GM18868 (cell line): ENCODE results near the gene MRPL58.
A peak's percentile ranks its signal among the peaks of the same experiment; 100 is the strongest.
"Not testable (repeated sequence)": the region's sequence is repeated elsewhere in the genome, so short reads cannot be mapped to it uniquely, and the experiment has no call there.

Source experiments
- ATAC-seq: cut with Tn5 transposase; IDR thresholded peaks from one replicate; pipeline ENCODE4 v1.9.1; 2021; ENCODE audit warnings: mild to moderate bottlenecking, moderate library complexity; ENCODE audit not compliant: unreplicated experiment

MRPL58 gene

DNA sequence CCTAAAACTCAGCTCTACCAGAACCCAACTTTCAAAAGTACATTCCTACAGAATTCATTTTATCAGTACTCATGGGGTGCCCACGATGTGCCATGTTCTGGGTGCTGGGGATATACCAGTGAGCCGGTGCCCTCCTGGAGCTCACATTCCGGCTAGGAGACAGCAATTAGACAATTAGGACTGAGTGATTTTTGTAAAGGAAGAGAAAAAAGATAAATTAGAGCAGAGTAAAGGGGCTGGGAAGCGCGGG lies 449 bp upstream of the MRPL58 start:
- ATAC-seq: no peak

DNA sequence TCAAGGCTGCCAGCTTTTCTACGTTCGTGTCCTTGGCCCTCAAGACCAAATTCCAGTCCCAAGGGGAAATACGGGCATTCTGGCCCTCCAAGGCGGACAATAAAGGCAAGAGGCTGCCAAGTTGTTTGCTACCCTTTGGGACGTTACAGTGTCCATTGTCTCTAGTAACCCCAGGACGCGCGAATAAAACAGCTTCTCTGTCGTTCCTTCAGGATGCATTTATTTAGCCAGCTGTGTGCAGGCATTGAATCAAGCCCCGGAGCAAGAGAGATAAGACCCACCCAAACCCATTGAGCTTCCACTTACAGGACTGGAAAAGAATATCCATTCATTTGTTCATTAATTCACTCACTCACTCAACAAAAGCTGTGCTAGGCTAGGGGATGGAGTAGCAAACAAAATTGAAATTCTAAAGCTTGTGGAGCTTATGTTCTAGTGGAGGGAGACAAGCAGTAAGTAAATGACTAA lies 656 bp downstream of the MRPL58 start:
- no peak for ATAC-seq

DNA sequence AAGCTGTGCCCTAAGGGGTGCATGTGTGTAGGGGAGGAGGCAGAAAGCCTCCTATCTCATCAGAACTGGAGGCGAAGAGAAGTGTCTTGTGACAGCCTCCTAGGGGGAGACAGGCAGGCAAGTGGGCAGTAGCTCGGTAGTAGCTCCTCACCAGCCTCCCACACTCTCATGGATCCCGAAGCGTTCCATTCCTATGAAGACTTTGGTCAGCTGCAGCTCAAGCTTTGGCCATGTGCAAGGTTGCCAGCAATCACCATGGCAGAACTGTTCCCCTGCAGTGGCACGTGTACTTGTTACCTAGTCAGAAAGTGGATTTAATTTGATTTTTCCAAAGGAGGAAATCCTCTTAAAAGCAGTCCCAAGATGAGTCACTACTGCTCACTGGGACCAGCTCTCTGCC lies 6.7 kb downstream of the MRPL58 start:
- ATAC-seq: no peak

- ATAC-seq: no peak
These were observed 7.2 kb downstream of the MRPL58 start for GRCh38 chr17:75019710-75020109.

DNA sequence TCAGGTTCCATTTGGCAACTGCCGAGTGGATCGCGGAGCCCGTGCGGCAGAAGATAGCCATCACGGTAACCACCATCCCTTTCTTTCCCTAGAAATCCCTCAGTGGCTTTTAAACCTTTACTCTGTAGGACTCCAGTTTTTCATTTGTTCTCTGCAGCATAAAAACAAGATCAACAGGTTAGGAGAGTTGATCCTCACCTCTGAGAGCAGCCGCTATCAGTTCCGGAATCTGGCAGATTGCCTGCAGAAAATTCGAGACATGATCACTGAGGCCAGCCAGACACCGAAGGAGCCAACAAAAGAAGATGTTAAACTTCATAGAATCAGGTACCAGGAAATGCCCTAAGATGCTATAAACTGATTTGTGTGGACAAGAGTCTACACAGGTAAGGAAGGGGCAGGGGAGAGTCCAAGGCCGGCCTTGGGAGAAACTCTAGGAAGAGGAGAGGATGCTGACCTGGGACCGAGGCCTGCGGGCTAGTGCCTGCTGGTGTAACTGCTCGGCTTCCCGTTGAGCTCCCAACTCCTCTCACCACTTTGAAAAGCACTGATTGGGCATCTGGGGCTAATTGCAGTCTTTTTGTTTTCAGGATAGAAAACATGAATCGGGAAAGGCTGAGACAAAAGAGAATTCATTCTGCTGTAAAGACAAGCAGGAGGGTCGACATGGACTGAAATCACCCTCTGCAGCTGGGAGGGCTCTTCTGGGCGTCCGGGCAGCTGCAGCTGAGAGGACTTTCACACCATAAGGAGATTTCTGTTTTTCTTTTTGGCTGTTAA lies 8.1 kb downstream of the MRPL58 start:
- ATAC-seq: no peak

DNA sequence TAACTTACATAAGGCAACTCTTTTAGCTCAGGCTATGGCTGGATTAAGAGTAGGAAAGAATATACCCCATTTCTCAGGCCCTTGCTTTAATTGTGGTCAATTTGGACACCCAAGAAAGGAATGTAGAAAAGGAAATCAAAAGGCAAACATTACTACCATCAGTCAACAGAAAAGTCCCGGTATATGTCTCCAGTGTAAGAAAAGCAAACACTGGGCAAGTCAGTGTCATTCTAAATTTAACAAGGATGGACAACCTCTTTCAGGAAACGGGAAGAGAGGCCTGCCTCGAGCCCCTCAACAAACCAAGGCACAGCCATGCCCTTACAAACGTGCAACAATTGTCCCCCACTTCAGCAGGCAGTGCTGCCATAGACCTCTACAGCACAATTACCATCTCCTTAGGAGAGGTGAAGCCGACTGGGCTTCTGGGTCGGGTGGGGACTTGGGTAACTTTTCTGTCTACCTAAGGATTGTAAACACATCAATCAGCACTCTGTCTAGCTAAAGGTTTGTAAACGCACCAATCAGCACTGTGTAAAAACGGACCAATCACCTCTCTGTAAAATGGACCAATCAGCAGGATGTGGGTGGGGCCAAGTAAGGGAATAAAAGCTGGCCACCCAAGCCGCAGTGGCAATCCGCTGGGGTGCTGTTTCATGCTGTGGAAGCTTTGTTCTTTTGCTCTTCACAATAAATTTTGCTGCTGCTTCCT lies 12.4 kb downstream of the MRPL58 start:
- no peak for ATAC-seq

GRCh38 chr17:75025398-75025734 lies 12.9 kb downstream of the MRPL58 start:
- ATAC-seq: not testable (repeated sequence)

DNA sequence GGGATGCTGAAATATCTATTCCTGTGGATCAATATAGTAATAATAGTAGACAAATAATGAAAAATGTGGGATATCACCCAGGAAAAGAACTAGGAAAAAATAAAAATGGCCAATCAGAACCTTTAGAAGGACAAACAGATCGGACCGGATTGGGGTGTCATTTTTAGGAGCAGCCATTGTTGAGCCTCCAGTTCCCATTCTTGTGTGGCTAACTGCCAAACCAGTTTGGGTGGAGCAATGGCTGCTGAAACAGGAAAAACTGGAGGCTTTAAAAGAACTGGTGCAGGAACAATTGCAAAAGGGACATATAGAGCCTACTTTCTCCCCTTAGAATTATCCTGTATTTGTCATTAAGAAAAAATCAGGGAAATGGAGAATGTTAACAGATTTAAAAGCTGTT lies 14.2 kb downstream of the MRPL58 start:
- not testable (repeated sequence) for ATAC-seq

DNA sequence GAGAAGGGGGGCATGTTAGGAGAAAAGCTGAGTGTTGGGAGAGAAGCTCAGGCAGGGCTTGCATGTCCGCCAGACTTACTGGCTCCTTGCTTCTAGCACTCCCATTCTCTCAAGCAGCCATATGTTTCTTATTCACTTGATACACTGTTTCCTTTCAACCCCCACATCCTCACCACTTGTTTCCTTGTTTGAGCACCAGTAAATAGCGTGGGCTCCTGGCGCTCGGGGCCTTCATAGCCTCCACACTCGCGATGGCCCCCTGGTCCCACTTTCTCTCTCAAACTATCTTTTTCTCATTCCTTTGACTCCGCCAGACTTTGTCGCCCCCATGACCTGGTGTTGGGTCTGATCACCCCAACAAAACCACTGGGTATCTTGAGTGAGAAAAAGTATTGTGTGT lies 17.7 kb downstream of the MRPL58 start:
- ATAC-seq: no peak

DNA sequence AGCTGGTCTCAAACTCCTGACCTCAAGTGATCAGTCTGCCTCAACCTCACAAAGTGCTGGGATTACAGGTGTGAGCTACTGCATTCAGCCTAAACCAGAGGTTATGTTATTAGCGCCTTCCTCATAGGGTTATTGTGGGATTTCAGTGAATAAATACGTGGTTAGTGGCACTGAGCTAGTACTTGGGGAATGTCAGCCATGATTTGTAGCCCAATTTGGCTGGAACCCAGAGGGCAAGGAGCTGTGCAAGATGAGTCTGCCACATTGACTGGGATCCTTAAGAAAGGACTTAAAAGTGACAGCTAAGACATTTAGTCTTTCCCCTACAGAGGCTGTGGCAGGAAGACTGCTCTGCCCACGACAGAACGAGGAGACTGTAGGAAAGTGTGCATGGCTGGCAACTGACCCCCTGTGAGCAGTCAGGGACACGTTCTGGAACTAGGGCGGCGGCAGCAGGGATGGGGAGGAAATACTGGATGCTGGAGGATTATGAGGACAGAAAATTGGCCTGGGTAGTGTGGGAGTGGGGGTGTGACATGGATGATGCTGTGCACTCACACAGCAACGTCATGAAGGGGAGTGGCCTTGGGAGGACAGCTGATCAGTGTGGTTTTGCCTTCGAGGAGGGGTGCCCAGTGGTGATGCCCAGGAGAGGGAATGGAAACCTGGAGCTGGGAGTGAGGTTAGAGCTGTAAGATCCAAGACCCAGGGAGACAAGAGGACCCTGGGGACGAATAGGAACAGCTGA lies 19.7 kb downstream of the MRPL58 start:
- ATAC-seq: no peak

DNA sequence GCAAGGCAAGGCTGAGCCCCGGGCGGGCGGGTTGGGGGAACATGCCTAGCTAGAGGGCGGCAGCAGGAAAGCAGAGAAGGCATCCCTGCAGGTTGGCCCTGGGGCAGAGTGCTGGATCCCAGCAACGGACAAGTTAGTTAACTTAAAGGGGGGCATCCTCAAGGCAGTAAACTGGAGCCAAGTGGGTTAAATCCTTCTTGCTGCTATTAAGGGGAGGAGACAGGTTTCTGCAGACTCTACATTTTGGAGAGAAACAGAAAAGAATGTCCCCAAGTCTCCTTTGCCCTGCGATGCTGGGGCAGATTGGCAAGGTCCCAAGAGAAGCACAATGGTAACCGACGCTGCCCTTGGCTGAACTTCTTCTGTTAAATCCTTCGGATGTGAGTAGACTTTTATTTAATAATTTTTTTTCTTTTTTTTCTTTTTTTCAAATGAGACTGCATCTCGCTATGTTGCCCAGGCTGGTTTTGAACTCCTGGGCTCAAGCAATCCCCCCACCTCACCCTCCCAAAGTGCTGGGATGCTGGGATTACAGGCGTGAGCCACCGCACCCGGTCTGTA lies 20.3 kb downstream of the MRPL58 start:
- no peak for ATAC-seq

DNA sequence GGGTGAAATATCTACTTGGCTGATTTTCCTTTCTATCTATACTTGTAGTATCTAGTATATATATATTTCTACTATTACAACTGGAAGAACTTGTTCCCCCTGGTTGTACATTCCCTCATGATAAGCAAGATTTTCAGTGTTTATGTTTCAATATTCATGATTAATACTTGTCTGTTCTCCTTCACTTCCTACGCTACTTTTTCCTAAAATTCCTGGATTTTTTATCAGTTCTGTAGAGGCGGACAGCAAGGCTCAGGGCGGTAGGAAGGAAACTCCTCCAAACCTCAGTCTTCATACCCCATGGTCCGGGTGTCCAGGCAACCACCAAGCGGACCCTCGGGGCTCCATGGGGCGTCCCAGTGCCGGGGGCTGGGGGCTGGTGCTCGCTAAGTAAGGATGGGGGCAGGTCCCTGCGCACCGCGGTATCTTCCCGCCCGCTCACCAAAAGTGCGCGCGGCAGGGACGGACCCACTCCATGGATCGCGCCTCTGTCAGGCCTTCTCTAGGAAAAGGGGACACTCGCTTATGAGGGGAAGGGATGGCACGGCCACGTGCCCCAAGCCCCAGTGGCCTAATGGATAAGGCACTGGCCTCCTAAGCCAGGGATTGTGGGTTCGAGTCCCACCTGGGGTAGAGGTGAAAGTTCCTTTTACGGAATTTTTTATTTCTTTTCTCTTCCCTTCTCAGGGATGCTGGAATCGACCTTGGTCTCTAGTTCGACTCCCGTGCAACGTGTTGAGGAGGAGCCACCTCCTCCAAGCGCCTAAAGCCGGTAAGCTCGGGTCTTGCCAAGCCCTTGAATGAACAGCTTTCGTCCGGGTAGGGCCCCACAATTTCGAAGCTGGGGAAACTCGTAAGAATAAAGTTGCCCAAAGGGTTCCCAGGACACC lies 21.1 kb downstream of the MRPL58 start:
- peak; percentile 43 for ATAC-seq

DNA sequence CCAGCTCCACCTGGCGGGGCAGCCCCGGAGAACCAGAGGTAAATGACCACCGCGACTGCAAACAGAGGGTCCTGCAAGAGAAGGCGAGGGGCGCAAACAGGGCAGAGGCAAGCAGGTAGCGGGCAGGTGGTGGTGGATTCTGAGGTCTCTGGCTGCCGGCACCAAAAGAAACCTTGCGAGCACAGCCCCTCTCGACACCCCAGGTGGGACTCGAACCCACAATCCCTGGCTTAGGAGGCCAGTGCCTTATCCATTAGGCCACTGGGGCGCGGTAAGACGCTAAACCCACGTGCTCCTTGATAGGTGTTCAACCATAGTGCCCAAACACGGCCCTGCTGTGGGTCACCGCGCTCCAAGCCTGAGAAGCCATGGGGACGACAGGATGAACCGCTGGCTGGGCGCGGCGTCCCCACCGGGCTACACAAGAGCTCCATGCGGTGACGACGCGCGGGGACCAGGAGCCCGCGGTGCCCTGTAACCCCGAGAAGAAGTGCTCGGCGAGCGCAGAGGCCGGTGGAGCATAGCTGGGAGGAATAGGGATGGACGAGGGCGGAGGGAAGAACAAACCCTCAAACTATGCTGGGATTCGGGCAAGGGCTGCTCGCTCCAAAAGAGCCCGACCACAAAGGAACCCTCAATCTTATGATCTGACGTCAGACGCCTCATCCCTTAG lies 21.9 kb downstream of the MRPL58 start:
- ATAC-seq: peak; percentile 63

DNA sequence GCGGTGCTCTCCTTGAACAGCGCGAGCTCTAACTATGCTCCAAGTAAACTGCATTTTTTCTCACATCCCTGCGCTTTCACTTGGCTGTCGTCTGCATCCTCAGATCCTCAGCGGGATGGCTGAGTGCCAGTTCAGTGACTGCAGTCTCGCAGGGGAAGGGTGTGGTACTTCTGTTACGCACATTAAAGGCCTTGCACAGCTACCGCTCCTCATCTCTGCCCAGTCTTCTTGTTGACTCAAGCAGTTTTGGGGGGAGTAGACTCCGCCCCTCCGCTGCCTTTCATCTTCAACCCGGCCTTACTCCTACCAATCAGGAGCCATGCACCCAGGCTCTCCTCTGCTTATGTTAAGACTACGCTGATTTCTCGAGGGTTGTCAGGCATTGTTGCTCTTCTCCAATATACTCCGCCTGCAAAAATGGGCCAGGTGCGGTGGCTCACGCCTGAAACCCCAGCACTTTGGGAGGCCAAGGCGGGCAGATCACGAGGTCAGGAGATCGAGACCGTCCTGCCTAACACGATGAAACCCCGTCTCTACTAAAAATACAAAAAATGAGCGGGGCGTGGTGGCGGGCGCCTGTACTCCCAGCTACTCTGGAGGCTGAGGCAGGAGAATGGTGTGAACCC lies 24.3 kb downstream of the MRPL58 start:
- ATAC-seq: no peak

DNA sequence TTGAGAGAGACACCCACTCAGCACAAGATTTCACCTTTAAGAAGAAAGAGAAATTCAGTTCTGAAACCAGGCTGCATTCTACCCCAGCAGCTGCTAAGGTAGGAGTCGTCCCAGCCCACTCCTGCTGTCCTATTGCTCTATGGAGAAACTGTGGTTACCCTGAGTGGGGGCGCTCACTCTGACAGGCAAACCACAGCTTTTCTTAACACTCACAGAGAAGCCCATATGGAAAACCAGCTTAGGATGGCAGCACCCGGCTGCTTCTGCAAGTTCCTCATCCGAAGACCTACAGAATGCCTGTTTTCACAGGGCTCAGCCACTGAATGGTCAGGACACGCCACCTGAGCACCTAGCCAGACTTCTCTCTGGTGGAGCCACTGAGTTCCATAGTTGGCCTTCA lies 26.8 kb downstream of the MRPL58 start:
- ATAC-seq: no peak

DNA sequence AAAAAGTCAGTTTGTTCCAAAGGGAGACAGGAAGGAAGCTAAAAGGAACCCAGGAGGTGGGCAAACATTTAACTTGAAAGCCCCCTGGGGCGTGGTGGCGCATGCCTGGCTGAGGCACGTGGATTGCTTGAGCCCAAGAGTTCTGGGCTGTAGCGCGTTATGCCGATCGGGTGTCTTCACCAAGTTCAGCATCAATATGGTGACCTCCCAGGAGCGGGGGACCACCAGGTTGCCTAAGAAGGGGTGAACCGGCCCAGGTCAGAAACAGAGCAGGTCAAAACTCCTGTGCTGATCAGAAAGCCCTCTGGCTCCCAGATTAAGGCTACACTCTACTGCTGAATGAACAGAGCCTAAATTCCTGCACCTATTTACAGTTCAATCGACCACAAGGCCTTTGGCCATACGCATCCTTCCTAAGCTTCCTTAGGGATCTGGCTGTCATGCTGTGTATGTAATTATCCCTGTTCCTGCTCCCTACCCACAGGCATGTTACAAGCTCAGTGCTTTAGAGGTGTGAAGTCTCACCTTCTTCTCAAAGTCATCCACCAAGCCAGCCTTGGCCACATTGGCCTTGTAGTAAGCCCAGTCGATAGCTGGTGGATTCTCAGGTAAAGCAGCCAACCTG lies 29.3 kb downstream of the MRPL58 start:
- ATAC-seq: no peak

- ATAC-seq: not testable (repeated sequence)
These were observed 31.3 kb downstream of the MRPL58 start for GRCh38 chr17:75043789-75044188.

- no peak for ATAC-seq
These were observed 32.2 kb downstream of the MRPL58 start for GRCh38 chr17:75044716-75045115.

- ATAC-seq: not testable (repeated sequence)
These were observed 33.5 kb downstream of the MRPL58 start for GRCh38 chr17:75045946-75046406.
